HG03066 (cell line): ENCODE measurements around the gene ANKRD45.
"Not testable (repeated sequence)": the region's sequence is repeated elsewhere in the genome, so short reads cannot be mapped to it uniquely, and the experiment has no call there.

Experiments used
- ATAC-seq: cut with Tn5 transposase; IDR thresholded peaks from one replicate; pipeline ENCODE4 v1.9.1; 2021; ENCODE audit warnings: low read depth; ENCODE audit not compliant: unreplicated experiment

Gene ANKRD45, protein sequence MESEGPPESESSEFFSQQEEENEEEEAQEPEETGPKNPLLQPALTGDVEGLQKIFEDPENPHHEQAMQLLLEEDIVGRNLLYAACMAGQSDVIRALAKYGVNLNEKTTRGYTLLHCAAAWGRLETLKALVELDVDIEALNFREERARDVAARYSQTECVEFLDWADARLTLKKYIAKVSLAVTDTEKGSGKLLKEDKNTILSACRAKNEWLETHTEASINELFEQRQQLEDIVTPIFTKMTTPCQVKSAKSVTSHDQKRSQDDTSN

DNA sequence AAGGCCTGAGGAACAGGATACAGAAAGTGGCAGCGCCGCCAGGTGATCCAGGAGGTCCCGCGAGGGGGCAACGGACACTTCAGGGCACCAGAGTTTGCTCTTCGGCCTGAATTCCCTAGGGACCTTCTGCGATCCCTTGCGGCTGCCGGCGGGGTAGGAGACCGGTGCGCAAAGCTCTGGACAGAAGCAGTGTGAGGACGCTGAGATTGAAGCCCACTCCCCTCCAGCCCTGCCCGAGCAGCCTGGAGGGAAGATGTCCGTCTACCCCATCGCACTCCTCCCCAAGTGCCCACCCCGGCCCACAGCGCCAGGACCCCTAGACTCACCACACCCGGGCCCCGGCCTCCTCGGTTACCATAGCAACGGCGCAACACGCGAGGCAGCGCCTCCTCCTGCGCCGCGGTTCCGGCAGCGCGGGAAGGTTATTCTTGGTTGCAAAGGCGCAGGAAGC is at the start of gene ANKRD45:
TSS of gene ANKRD45 (minus strand) at position 361 of the 451 bp plus-strand sequence. CDS start 10,433 bp downstream, outside the sequence.
- ATAC-seq, result no peak

DNA sequence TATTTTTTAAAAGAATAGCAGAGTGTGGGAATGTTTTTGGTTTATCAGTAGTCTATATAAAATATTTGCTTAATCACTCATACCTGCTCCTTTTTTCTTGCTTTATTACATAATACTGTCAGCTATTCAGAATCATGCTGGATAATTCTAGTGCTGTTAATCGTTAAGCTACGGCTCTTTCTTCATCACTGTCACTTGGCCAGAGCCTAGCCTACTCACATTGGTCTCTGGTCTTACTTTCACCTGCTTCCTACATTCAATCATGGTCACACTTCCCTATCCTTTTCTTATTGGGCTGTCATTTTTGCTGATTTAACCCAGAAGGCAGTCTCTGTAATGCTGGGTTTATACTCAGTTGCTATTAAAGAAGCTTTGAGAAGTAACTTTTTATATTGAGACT is 47.6 kb upstream of the ANKRD45 start:
- ATAC-seq, result no peak

DNA sequence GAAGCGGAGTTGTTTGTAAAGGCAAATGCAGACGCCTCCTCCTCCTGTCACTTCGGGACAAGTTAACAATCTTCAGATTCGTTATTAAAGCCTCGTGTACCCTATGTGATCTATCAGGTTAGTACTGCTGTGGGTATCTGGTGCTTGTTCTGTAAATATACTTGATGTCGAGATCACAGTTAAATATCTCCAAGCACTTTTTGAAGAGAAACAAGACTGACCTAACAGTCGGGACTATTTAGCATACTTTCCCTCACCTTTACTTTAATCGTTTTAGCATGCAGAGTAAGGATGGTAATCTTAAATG is 45.8 kb upstream of the ANKRD45 start:
- ATAC-seq, result no peak

DNA sequence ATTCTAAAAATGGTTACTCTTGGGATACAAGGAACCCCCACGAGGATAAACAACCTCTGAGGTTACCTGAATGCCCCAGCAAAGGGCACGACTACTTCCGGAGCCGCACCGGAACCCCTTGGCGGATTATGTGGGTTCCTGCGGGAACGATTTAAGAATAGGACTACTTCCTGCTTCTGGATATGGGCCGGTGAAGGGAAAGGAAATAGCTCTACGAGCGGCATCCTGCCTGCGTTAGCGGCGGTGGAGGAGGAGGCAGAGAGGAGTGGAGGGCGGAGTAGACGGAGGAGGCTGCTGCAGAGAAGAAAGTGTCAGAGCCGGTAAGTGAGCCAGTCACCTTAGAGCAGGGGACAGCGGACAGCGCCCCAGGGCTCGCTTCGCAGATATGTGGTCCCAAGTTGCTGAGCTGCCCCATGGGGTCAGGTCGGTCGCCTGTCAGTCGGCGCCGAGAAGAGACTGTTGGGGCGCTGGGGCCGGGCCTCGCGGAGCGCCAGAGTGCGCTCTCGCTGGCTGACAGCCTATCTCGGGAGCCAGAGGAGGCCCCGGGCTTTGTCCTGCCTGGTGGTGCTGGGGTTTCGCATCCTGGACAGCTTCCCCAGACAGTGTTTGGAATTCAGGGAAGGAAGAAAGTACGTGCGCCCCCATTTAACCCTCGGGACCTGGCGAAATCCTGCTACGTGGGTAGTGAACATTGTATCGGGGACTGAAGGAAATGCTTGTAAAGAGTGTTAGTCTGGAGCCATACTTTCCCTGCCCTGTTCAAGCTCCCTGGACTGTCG is 45.3 kb upstream of the ANKRD45 start, which contains the start of gene KLHL20:
TSS of gene KLHL20 (plus strand) at position 223 of the 779 bp plus-strand sequence. CDS start 1,063 bp downstream, outside the sequence.
- ATAC-seq, result peak; percentile 94

DNA sequence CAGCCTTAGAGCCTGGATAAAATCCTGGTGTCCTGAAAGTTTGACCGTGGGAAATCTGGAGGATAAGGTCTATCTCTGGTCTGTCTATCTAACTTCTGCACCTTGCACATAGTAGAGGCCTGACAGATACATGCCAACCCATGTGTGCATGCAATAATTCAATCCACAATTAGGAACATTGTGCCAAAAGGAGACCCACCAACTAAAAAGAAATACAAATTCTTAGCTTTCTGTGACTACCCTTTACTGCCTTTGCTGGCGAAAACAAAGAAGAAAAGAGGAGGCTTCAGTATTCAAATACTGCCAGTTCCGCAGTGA is 44.7 kb upstream of the ANKRD45 start:
- no peak for ATAC-seq

DNA sequence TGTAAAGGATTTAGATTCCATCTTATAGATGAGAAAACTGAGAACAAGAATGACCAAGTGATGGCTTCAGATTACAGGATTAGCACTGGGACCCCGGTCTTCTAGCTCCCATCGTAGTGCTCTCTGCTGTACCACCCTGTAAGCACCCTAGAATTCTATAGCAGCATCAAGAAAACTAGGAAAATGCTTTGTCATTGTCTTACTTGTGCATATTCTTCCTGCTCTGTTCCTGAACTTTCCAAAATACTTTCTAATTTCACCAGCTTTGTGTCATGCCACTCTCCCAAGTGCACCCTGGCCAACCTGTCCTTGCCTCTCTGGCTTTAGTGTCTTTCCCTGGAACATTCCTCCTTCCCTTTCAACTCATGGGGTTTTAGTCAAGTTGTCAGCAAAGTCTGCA is 39.1 kb upstream of the ANKRD45 start:
- no peak for ATAC-seq

DNA sequence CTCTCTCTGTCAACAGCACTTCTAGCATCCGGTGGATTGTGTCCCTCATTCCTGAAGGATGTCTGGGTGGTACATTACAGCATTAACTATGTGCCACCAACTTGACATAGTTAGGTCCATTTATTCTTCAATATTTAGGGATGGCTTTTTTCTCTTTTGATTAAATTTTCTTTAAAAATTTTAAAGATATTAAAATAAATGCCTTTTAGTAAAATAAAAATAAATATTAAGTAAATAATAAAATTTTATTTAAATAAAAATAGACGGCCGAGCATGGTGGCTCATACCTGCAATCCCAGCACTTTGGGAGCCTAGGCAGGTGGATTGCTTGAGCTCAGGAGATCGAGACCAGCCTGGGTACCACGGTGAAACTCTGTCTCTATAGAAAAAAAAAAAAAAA is 35.5 kb upstream of the ANKRD45 start:
- no peak for ATAC-seq

DNA sequence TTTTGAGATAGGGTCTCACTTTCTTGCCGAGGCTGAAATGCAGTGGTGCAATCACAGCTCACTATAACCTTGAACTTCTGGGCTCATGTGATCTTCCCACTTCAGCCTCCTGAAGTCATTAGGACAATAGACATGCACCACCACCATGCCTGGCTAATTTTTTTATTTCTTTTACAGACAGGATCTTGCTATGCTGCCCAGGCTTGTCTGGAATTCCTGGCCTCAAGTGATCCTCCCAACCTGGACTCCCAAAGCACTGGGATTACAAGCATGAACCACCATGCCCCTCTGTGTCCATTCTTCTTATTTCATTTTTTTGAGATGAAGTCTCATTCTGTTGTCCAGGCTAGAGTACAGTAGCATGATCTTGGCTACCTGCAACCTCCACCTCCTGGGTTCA is 33.1 kb upstream of the ANKRD45 start:
- no peak for ATAC-seq

DNA sequence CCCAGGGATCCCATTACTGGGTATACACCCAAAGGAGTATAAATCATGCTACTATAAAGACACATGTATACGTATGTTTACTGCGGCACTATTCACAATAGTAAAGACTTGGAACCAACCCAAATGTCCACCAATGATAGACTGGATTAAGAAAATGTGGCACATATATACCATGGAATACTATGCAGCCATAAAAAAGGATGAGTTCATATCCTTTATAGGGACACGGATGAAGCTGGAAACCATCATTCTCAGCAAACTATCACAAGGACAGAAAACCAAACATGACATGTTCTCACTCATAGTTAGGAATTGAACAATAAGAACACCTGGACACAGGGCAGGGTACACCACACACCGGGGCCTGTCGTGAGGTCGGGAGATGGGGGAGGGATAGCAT is 31.6 kb upstream of the ANKRD45 start:
- not testable (repeated sequence) for ATAC-seq

DNA sequence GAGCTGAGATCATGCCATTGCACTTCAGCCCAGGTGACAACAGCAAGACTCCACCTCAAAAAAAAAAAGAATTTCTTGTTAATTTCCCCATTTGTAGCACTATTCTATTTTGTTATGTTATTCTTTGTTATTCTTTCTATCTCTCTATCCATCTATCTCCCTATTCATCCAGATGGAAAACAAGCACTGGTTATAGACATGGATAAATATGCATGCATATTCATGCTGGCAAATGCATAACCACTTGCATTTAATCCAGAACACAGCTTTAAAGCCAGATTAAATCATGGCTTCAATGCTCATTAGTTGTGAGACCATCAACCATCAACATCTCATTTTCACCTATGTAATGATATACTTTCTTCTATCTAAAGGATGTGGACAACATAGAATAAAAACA is 23.6 kb upstream of the ANKRD45 start:
- ATAC-seq, result no peak

DNA sequence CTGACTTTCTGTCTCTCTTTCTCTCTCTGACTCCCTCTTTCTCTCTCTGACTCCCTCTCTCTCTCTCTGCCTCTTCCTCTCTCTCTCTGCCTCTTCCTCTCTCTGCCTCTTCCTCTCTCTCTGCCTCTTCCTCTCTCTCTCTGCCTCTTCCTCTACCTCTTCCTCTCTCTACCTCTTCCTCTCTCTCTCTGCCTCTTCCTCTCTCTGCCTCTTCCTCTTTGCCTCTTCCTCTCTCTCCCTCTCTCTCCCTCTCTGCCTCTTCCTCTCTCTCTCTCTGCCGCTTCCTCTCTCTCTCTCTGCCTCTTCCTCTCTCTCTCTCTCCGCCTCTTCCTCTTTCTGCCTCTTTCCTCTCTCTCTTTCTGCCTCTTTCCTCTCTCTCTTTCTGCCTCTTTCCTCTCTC is 18.6 kb upstream of the ANKRD45 start:
- ATAC-seq, result no peak

DNA sequence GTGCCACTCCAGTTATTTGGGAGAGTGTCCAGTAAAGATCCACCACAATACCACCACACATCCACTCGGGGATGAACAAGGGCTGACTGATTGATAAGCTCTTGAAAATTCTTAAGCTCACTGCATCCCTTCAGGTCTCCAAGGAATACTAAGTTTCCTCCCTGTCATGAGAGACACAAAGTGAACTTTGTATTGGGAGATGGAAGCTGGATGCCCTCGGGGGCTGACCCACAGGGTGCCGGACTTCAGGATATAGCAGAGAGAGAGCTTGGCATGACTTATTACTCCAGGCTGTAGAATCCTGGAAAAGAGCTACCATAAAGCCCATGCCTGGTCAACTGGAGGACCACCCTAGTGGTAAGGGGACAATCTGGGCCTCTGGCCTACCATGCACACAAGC is 15.5 kb upstream of the ANKRD45 start:
- not testable (repeated sequence) for ATAC-seq

DNA sequence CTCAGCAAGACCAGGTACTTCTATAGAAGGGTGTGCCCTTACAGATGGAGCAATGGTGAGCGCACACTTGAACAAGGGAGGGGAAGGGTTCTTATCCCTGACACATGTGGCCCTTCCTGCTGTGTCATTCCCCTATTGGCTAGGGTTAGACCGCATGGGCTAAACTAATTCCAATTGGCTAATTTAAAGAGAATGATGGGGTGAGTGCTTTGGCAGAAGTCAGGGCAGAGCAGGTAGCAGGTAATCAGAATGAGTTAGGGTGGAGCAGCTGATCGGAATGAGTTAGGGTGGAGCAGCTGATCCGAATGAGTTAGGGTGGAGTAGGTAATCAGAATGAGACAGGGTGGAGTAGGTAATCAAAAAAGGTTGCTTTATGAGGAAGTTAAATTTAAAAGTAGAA is 14.2 kb upstream of the ANKRD45 start:
- not testable (repeated sequence) for ATAC-seq

DNA sequence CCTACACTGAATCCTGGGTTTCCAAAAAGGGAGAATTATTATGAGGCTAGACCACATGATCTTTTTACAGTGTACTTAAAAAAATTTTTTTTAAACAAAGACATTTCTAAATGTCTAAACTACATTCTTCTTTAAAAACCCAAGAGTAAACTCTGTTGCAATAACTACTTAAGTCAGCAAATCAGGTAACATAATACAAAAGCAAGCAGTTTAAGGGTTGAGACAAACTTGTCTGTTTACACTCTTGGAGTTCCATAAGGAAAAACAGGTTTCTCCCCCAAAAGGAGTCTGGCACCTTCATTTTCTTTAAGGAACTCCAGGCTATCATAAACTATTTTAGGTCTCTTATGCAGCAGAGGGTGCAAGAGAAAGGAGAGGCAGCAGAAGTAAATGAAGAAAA is 12.5 kb upstream of the ANKRD45 start:
- ATAC-seq, result no peak

DNA sequence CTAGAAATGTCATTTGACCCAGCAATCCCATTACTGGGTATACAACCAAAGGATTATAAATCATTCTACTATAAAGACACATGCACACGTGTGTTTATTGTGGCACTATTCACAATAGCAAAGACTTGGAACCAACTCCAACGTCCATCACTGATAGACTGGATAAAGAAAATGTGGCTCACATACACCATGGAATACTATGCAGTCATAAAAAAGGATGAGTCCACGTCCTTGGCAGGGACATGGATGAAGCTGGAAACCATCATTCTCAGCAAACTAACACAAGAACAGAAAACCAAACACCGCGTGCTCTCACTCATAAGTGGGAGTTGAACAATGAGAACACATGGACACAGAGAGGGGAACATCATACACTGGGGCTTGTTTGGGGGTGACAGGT is 10.5 kb upstream of the ANKRD45 start:
- ATAC-seq, result not testable (repeated sequence)

DNA sequence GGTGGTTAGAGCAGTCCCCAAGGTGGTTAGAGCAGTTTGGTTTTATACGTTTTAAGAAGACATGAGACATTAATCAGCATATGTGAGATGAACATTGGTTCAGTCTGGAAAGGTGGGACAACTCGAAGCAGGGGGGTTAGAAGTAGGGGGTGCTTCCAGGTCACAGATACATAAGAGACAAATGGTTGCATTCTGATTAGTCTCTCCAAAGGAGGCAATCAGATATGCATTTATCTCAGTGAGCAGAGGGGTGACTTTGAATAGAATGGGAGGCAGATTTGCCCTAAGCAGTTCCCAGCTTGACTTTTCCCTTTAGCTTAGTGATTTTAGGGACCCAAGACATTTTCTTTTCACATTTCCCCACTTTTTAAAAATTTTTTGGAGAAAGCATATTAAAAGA is 4.8 kb upstream of the ANKRD45 start:
- not testable (repeated sequence) for ATAC-seq

DNA sequence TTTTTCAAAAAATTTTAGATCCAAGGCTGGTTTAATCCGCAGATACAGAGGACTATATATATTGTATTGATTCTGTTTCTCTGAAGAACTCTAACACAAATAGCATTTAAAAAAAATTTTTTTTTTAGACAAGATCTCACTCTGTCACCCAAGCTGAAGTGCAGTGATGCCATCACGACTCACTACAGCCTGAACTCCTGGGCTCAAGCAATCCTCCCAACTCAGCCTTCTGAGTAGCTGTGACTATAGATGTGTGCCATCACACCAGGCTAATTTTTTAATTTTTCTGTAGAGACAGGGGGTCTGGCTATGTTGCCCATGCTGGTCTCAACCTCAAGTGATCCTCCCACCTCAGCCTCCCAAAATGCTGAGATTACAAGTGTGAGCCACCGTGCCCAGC is 3.0 kb downstream of the ANKRD45 start:
- no peak for ATAC-seq

DNA sequence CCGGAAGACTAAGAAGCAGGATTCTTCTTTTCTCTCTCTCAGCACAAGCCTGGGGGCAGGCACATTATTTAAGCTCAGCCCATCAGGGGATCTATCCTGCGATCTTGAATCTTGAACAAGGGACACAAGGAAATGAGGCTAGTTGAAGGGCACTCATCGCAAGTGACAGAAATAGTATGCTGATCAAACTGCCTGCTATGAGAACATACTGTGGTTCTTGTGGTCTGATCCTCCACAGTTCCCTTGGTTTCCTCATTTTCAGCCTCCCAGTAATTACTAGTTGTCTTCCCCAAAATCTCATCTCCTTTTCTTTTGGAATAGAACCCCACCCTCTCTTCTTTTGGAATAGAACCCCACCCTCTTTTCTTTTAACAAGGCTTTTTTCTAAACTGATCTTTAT is 6.5 kb downstream of the ANKRD45 start:
- no peak for ATAC-seq

DNA sequence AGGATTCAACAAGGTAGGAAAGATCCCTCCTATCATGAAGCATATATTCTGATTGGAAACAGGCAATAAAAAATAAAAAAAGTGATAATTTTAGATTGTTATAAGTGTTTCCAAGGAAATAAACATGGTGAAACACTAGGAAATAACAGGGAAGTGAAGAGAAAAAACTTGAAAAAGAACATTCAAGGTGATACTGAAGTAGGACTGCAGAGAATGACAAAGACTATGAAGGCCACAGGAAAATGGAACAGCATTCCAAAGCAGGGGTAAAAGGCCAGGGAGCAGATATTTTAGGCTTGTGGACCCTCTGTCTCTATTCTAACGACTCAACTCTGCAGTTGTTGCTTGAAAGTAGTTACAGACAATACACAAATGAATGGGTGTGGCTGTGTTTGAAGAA is 7.9 kb downstream of the ANKRD45 start:
- ATAC-seq, result no peak

DNA sequence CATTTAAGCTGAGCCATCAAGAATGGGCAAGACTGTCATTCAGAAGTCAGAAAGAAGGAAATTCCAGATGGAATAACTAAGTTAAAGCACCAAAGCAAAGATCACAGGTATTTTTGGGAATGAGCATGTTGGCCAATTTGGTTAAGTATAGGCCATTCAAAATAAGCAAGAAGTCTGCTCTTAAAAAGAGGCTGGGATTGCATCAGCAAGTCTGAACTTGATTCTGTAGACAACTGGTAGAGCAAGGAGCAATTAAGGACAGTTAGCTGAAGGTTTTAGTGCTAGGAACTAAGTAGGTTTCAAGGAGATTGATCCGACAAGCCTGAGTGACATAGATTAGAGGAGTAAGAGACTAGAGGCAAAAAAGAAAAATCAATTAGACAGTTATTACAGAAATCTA is 8.4 kb downstream of the ANKRD45 start:
- ATAC-seq, result no peak

DNA sequence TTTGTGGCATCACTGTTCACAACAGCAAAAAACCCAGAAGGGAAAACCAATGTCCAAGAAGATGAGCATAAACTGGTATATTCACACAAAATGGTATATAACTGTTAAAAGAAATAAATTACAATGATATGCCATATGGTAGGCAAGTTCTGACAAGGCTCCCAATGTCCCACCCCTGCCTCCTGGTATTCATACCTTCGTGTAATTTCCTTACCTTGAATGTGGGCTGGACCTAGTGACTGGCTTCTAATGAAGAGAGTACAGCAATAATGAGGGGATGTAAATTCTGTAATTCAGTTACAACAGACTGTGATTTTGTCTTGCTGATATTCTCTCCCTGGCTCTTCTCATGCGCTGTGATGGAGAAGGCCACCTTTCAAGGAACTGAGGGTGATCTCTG is 9.3 kb downstream of the ANKRD45 start:
- ATAC-seq, result no peak

DNA sequence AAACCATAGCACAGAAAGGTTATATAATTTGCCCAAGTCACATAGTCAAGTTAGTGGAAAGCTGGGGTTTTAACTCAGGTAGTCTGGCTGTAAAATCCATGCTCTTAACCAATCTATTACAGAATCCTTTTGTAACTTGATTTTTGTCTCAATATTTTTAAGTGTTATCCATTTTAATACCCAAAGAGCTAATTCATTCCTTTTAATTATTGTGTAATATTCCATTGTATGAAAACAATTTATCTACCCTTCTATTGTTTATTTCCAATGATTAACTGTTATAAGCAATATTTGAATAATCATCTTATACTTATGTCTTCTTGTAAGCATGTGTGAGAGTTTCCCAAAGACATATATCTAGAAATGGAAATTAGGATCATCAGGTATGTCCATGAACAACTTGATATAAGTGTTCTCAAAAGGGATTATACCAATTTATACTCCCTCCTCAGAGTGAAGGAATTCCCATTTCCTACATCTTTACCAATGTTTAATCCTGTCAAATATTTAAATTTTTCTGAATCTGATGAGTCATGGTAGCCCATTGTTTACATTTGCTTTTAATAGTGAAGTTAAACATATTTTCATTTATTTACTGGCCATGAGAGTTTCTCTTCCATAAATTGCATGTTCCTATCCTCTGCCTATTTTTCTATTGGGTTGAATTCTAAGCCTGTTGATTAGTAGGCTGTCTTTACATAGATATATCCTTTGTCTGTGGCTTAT is 20.6 kb downstream of the ANKRD45 start:
- ATAC-seq, result no peak
